Neuron (in vitro differentiated cells): Measurements from ENCODE around the gene TEAD4.
"Not testable (repeated sequence)": the region's sequence is repeated elsewhere in the genome, so short reads cannot be mapped to it uniquely, and the experiment has no call there.

Source experiments
- H2AFZ ChIP-seq: one replicate; pipeline ENCODE4 v1.6.1; 2013; ENCODE audit warnings: low read depth, mild to moderate bottlenecking, inconsistent platforms, low read length, moderate library complexity
- H3K27me3 ChIP-seq: one replicate; pipeline ENCODE4 v1.6.1; 2013; ENCODE audit warnings: low read length; ENCODE audit not compliant: insufficient read depth
- H3K36me3 ChIP-seq: one replicate; pipeline ENCODE4 v1.6.1; 2013; ENCODE audit warnings: low read length; ENCODE audit not compliant: insufficient read depth
- H3K4me1 ChIP-seq: one replicate; pipeline ENCODE4 v1.6.1; 2013; ENCODE audit warnings: low read length; ENCODE audit not compliant: insufficient read depth
- H3K4me3 ChIP-seq: 2 replicates; pipeline ENCODE4 v1.5.1; 2013; ENCODE audit warnings: mild to moderate bottlenecking, low read length, moderate library complexity
- H3K9me3 ChIP-seq: one replicate; pipeline ENCODE4 v1.6.1; 2013; ENCODE audit warnings: low read length

TEAD4 gene

GRCh38 chr12:3055704-3056467, 96.7 kb downstream of the TEAD4 start:
- no peaks in the 10 kb centered on the region for H3K36me3 ChIP-seq
- H3K9me3 ChIP-seq: no peaks in the 10 kb centered on the region
- no peak overlapping the region for H2AFZ ChIP-seq
- H3K4me1 ChIP-seq: no peaks in the 10 kb centered on the region
- H3K27me3 ChIP-seq: no peaks in the 10 kb centered on the region
- H3K4me3 ChIP-seq: no peak overlapping the region

- Histone ChIP-seq H2AFZ (no peak overlapping the region), H3K36me3 (no peaks in the 10 kb centered on the region), H3K4me1 (no peaks in the 10 kb centered on the region), H3K9me3 (no peaks in the 10 kb centered on the region), H3K27me3 (no peaks in the 10 kb centered on the region), H3K4me3 (no peak overlapping the region)
Measured at GRCh38 chr12:3061059-3061458, 101.9 kb downstream of the TEAD4 start.

DNA sequence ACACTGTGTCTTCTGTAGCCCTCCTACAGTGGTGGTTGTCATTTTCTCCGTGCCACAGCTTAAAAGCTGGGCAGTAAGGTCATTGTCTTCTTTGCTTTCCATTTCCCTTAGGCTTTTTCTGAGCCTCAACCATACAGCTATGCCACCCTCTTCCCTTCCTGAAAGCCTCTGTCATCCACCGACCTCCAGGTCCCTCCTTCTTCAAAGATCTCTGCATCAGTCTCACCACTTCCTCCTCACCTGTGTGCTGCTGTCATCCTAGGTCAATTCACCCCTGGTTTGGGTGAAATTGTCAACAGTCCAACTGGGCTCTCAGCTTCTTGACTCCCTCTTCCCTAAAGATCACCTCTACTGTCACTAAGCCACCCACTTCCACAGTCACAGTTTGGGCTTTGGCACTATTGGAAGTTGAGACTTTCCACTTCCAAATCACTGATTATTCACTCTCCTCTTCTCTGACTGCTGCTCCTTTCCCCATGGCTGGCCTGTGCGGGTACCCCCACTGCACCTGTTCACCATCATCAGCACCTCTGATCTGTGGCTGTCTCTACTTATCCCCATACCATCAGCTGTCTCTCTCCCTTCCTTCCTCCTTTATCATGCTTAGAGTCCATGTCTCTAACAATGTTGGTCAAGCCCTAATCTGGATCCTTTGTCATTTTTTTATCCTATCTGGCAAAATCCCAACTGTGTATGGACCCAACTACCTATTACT, 102.5 kb downstream of the TEAD4 start:
- Histone ChIP-seq H3K27me3 (no peaks in the 10 kb centered on the region), H3K36me3 (no peaks in the 10 kb centered on the region), H3K4me3 (no peak overlapping the region), H3K4me1 (no peaks in the 10 kb centered on the region), H2AFZ (no peak overlapping the region), H3K9me3 (no peaks in the 10 kb centered on the region)

DNA sequence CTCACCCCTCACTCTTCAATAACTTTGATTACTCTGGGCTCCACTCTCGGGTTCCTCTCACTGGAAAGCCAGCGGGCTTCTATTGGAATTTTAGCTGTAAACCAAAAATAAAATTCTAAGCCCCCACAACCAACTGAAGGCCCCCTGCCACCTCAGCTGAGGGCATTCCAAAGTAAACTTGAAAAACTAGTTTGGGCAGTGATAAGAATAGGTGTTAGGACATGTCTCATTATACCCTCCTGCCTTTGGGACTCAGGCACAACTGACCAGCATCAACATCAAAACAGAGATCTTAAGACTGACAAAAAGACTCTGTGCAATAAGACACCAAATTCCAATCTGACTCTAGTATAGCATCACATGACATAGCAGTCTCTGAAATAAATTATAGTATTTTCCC, 106.1 kb downstream of the TEAD4 start:
- Histone ChIP-seq H3K9me3 (no peaks in the 10 kb centered on the region), H3K27me3 (peaks cover under 1% of the 10 kb centered on the region), H3K4me1 (no peaks in the 10 kb centered on the region), H3K4me3 (no peak overlapping the region), H2AFZ (no peak overlapping the region), H3K36me3 (no peaks in the 10 kb centered on the region)

DNA sequence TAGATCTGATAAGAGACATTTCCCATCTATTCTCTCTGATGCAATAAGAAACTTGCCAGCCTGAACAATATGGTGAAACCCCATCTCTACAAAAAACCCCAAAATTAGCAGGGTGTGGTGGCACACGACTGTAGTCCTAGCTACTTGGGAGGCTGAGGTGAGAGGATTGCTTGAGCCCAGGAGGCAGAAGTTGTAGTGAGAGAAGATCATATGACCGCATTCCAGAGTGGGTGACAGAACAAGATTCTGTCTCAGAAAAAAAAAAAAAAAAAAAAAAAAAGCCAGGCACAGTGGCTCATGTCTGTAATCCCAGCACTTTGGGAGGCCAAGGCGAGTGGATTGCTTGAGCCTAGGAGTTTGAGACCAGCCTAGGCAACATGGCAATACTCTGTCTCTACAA, 106.6 kb downstream of the TEAD4 start:
- not testable (repeated sequence) for H3K27me3 ChIP-seq, H3K9me3 ChIP-seq, H3K36me3 ChIP-seq, H3K4me3 ChIP-seq, H2AFZ ChIP-seq, H3K4me1 ChIP-seq

DNA sequence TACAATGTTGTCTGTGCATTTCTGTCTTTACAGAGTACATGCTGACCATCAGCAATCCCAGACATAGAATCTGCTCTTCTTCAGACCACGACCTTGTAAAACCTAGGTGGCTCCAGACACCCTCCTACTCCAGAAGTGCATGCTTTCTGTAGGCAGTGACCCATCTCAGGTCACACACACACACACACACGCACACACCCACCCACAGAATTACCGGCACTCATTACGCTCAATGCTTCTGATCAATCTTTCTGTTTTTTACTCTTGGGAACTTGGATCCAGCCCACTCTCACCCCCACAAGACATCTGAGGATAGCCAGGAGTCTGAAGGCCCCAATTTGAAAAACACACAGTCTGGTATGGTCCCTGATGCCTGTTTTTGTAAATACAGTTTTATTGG, 110.5 kb downstream of the TEAD4 start:
- Histone ChIP-seq H2AFZ (no peak overlapping the region), H3K9me3 (no peaks in the 10 kb centered on the region), H3K36me3 (no peaks in the 10 kb centered on the region), H3K4me1 (no peaks in the 10 kb centered on the region), H3K4me3 (no peak overlapping the region), H3K27me3 (peaks cover 3% of the 10 kb centered on the region)

GRCh38 chr12:3071107-3071506, 111.9 kb downstream of the TEAD4 start:
- H3K27me3 ChIP-seq: peaks cover 6% of the 10 kb centered on the region
- H3K36me3 ChIP-seq: no peaks in the 10 kb centered on the region

DNA sequence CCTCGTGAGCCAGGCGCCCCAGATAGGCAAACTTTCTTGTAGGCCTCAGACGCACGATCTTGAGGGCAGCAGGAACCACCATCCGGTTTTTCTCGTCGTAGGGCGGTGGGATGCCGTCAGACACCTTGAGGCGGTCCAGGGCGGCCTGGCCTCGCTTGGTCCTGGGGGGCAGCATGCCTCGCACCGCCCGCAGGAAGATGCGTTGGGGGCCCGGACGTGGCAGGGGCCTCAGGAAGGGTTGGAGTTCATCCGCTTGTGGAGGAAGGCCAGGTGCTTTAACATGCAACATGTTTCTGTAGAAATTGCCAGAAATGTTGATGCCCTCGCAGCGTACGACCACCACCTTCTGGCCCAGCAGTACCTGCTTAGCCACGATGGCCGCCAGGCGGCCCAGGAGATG, 112.5 kb downstream of the TEAD4 start:
- H2AFZ ChIP-seq: no peak overlapping the region
- H3K9me3 ChIP-seq: no peaks in the 10 kb centered on the region
- H3K4me3 ChIP-seq: no peak overlapping the region
- peaks cover 6% of the 10 kb centered on the region for H3K27me3 ChIP-seq
- H3K36me3 ChIP-seq: no peaks in the 10 kb centered on the region
- peaks cover 5% of the 10 kb centered on the region for H3K4me1 ChIP-seq

More at GRCh38 chr12:3071107-3071506, 111.9 kb downstream of the TEAD4 start:
- Histone ChIP-seq H3K4me1 (no peaks in the 10 kb centered on the region), H3K9me3 (no peaks in the 10 kb centered on the region), H2AFZ (no peak overlapping the region), H3K4me3 (no peak overlapping the region)

DNA sequence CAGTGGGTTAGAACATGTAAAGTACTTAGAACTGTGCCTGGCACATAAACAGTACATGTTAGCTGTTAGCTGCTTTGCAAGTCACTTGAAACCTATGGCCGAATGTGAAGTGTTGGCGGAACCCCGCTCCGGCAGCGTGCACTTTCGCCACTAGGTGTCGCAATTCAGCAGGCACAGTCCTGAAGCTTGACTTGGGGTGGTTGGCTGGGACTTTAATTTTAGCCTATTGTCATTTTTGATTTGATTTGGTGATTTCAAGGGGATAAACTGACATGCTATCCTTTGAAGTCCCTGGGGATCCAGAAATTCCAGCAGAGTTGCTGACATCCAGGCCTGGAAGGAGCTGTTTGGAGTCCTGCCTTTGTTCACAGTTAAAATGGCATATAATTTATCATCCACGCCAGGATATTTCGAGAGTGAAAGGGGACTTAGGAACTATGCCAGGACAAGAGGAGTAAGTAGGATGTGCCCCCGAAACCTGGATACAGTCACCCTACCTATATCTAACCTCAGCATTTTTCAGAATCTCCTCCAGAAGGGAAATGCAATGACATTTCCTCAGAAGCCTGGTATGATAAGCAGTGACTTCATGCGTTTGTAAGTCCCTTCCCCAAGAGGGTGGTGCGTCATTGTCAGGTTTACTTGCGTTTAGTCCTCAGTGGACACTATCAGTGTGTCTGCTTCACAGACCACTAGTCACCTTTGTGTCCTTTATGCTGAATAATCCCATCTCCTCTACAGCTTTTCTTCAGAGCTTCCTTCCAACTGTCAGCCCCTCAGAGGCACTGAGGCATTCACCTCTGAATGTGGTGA, 114.4 kb downstream of the TEAD4 start:
- Histone ChIP-seq H3K36me3 (no peaks in the 10 kb centered on the region), H3K4me3 (no peak overlapping the region)

GRCh38 chr12:3075315-3075714, 116.1 kb downstream of the TEAD4 start:
- no peaks in the 10 kb centered on the region for H3K9me3 ChIP-seq
- peaks cover 5% of the 10 kb centered on the region for H3K27me3 ChIP-seq
- no peak overlapping the region for H3K4me3 ChIP-seq
- no peak overlapping the region for H2AFZ ChIP-seq
- no peaks in the 10 kb centered on the region for H3K36me3 ChIP-seq
- H3K4me1 ChIP-seq: peaks cover 11% of the 10 kb centered on the region

More for the DNA sequence above, 114.4 kb downstream of the TEAD4 start:
- Histone ChIP-seq H3K27me3 (peaks cover 6% of the 10 kb centered on the region), H3K9me3 (no peaks in the 10 kb centered on the region), H3K4me1 (peaks cover 11% of the 10 kb centered on the region), H2AFZ (no peak overlapping the region)

DNA sequence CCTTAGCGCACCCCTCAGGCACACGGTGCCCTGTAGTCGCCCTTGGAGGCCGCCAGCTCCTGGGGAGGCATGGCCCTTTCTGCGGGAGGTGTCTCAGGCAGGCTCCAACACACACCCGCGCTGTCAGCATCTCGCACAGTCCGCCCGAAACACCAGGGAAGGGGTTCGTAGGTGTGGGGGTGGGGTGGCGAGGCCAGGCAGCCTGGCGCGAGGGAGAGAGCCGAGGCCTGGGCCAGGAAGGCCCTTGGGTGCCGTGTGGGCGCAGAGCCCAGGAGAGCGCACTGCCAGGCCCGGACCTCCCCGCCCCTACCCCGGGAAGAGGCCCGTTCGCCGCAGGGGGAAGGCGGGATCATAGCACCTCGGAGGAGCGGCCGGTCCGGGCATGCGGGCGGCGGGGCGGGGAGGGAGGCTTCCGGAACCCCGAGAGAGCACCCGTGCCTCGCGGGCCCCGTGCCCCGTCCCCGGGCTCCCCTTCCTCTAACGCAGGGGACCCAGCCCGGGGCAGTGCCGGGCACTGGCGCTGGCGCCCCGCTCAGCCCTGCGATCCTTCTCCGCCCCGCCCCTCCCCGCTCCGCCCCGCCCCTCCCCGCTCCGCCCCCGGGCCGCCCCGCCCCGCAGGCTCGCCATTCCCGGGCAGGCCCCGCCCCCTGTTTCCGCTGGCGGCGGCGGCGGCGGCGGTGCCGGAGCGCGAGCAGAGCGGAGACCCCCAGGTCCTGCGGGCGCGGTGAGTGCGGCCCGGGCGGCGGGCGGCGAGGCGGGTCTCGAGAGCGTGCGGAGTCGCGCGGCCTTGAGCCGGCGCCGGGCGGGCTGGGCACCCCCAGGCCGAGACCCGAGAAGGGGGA, 117.8 kb downstream of the TEAD4 start, which contains the start of gene TSPAN9:
TSPAN9 (plus strand) TSS at position 650 of the 842 bp plus-strand sequence. CDS start 123,815 bp downstream, outside the sequence.
- H3K4me3 ChIP-seq: peak within 1 kb of the TSS; percentile 78
- H3K27me3 ChIP-seq: peaks cover 2% of the 10 kb centered on the region
- H3K9me3 ChIP-seq: no peaks in the 10 kb centered on the region
- no peaks in the 10 kb centered on the region for H3K36me3 ChIP-seq
- peak within 1 kb of the TSS; percentile 89 for H2AFZ ChIP-seq
- H3K4me1 ChIP-seq: peaks cover 11% of the 10 kb centered on the region

DNA sequence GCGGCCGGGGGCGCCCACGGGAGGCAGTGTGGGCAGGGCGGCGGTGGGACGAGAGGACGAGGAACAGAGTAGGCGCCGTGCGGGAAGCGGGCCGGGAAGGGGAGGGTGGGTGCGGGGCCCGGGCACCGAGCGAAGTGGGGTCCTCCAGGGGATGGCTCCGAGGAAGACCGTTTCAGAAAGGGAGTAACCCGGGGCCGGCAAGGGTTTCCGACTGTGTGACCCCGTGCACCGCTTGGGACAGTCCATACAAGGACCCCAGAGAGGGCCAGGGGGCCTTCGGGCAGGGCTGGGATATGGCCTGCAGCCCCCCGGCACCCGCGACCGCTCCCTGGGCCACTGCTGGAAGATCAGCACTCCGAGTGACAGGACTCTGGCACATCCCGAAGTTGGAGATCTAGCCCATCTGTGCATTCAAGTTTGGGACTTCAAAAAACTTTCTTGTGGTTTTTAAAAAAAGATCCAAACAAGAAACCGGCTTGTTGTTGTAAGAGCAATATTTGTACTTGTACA, 118.4 kb downstream of the TEAD4 start:
- Histone ChIP-seq H2AFZ (peak overlapping the region; percentile 89), H3K9me3 (peaks cover 2% of the 10 kb centered on the region), H3K36me3 (no peaks in the 10 kb centered on the region), H3K4me1 (peaks cover 11% of the 10 kb centered on the region), H3K27me3 (peaks cover 2% of the 10 kb centered on the region), H3K4me3 (peak overlapping the region; percentile 78)
